ENCODE results near the gene PARVG. TPM values are rescaled to one million over a fixed set of nuclear protein-coding genes. Genes with fewer than 3 reads are reported as not detected.

Gene PARVG
- total RNA-seq: 10 to 100 TPM in 1 of 4 donors, 1 to 10 TPM in 3; 5.0 to 25.3 (median 8.4) TPM

DNA sequence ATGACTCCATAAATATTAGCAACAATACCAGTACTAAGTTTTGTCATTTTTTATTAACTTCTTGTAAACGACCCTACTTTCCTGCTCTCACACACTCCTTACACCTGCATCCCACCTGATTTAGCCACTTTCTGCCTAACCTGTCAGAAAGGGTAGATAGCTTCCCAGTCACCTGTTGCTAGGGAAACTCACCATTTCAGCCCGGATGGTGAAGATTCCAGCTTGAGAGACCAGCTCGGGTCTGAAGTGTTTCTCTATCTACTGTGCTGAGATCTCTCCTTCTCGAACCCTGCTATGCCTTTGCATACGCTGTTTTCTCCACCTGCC lies at the start of gene PARVG:
TSS of gene PARVG (plus strand) at position 220 of the 327 bp plus-strand sequence. CDS start 2,405 bp downstream, outside the sequence.
- H3K9me3 ChIP-seq: no peaks in the 10 kb centered on the region

DNA sequence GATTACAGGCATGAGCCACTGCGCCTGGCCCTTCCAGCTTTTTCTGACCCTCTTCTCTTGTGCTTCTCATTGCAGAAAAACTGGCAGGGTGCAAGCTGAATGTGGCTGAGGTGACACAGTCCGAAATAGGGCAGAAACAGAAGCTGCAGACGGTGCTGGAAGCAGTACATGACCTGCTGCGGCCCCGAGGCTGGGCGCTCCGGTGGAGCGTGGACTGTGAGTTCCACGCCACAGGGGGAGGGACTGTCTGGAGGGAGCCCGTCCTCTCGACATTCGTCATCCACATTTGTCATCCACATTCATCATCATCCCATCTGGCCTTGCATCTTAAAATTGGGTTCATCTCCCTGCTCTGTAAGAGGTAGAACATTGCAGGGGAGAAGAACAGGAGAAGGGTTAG lies 49.3 kb upstream of the PARVG start:
- Histone ChIP-seq H3K9me3 (no peaks in the 10 kb centered on the region), H3K4me3 (no peak overlapping the region), H3K4me1 (no peaks in the 10 kb centered on the region), H3K27me3 (no peaks in the 10 kb centered on the region), H3K36me3 (no peaks in the 10 kb centered on the region), H3K27ac (no peak overlapping the region)
- TF ChIP-seq, protein P1, sequence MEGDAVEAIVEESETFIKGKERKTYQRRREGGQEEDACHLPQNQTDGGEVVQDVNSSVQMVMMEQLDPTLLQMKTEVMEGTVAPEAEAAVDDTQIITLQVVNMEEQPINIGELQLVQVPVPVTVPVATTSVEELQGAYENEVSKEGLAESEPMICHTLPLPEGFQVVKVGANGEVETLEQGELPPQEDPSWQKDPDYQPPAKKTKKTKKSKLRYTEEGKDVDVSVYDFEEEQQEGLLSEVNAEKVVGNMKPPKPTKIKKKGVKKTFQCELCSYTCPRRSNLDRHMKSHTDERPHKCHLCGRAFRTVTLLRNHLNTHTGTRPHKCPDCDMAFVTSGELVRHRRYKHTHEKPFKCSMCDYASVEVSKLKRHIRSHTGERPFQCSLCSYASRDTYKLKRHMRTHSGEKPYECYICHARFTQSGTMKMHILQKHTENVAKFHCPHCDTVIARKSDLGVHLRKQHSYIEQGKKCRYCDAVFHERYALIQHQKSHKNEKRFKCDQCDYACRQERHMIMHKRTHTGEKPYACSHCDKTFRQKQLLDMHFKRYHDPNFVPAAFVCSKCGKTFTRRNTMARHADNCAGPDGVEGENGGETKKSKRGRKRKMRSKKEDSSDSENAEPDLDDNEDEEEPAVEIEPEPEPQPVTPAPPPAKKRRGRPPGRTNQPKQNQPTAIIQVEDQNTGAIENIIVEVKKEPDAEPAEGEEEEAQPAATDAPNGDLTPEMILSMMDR (IDR thresholded peaks at IDR 0.05): no peak
- no peak for TF ChIP-seq POLR2A (IDR thresholded peaks at IDR 0.05)
- DNase-seq: no peak
- intact Hi-C loops (cut with DNase I; ENCODE audit: low total_unique reads): no loop called here

More for the DNA sequence above, at the start of gene PARVG:
- no peak for DNase-seq
- H3K27me3 ChIP-seq: no peaks in the 10 kb centered on the region
- TF ChIP-seq POLR2A (IDR thresholded peaks at IDR 0.05): no peak
- TF ChIP-seq, protein P1 (IDR thresholded peaks at IDR 0.05): no peak
- intact Hi-C loops (cut with DNase I; ENCODE audit: low total_unique reads): no loop called here
- H3K4me1 ChIP-seq: peaks cover 0 to 5% of the 10 kb centered on the region in 2 donors
- no peaks in the 10 kb centered on the region for H3K36me3 ChIP-seq
- H3K27ac ChIP-seq: no peak within 1 kb of the TSS
- H3K4me3 ChIP-seq: peak within 1 kb of the TSS in 1 of 2 donors; percentile 2

GRCh38 chr22:44131989-44132685 lies 48.6 kb upstream of the PARVG start:
- TF ChIP-seq POLR2A (IDR thresholded peaks at IDR 0.05): no peak
- TF ChIP-seq, protein P1 (IDR thresholded peaks at IDR 0.05): no peak
- Histone ChIP-seq H3K4me3 (no peak overlapping the region), H3K27ac (no peak overlapping the region), H3K4me1 (no peaks in the 10 kb centered on the region), H3K9me3 (peaks cover 0 to 1% of the 10 kb centered on the region in 2 donors), H3K27me3 (no peaks in the 10 kb centered on the region), H3K36me3 (no peaks in the 10 kb centered on the region)
- no peak for DNase-seq
- intact Hi-C loops (cut with DNase I; ENCODE audit: low total_unique reads): no loop called here

DNA sequence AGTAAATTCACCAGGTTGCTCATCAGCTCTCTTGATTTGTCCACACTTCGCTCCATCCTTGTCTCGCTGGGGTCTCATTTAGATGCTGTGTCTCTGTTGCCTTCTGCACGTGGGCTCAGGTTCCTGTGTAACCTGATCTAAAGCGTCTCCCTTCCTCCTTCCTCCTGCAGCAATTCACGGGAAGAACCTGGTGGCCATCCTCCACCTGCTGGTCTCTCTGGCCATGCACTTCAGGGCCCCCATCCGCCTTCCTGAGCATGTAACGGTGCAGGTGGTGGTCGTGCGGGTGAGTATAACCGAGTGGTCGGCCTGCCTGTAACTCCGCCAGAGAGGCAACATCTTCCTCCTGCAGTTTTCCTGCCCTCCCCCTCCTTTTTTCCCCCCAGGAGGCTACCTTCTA lies 48.0 kb upstream of the PARVG start:
- Histone ChIP-seq H3K36me3 (no peaks in the 10 kb centered on the region), H3K4me3 (no peak overlapping the region), H3K27me3 (no peaks in the 10 kb centered on the region), H3K4me1 (no peaks in the 10 kb centered on the region), H3K9me3 (peaks cover 0 to 6% of the 10 kb centered on the region in 2 donors), H3K27ac (no peak overlapping the region)
- intact Hi-C loops (cut with DNase I; ENCODE audit: low total_unique reads): no loop called here
- DNase-seq: no peak
- TF ChIP-seq, protein P1 (IDR thresholded peaks at IDR 0.05): no peak
- no peak for TF ChIP-seq POLR2A (IDR thresholded peaks at IDR 0.05)

DNA sequence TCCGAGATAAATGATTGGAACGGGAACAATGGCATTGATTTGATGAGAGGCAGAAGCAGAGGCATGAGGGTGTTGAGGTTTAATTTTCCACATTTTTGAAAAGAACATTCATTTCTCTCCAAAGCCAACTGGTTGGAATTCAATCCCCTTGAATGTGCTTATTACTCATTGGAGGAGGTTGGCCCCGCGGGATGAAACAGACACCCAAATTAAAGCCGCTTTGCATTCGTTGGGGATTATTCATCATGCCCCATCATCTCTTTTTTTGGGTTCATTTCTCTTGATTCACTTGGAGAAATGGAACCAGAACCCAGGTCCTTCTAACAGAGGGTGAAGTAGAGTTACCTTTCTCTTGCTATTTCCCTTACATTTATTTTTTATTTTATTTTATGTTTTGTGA lies 47.6 kb upstream of the PARVG start:
- intact Hi-C loops (cut with DNase I; ENCODE audit: low total_unique reads): no loop called here
- no peak for TF ChIP-seq POLR2A (IDR thresholded peaks at IDR 0.05)
- TF ChIP-seq, protein P1 (IDR thresholded peaks at IDR 0.05): no peak
- H3K27ac ChIP-seq: no peak overlapping the region
- H3K4me1 ChIP-seq: no peaks in the 10 kb centered on the region
- no peaks in the 10 kb centered on the region for H3K27me3 ChIP-seq
- DNase-seq: no peak
- peaks cover 0 to 6% of the 10 kb centered on the region in 2 donors for H3K9me3 ChIP-seq
- no peaks in the 10 kb centered on the region for H3K36me3 ChIP-seq
- H3K4me3 ChIP-seq: no peak overlapping the region

All from uterus (tissue), 4 donors.